Fibroblast of pulmonary artery (primary cell): ENCODE results near the gene MEIS2.
A peak's percentile ranks its signal among the peaks of the same experiment; 100 is the strongest.

Experiments
- DNase-seq: peaks from one replicate; pipeline ENCODE4 v3.0.0-alpha.2; 2010; ENCODE audit warnings: low read depth
- H3K4me3 ChIP-seq: replicated peaks from 2 replicates; pipeline ENCODE4 v1.5.1; 2011; ENCODE audit warnings: low read depth, mild to moderate bottlenecking, control low read depth, low read length, moderate library complexity
- CTCF ChIP-seq: IDR thresholded peaks from 2 replicates; pipeline ENCODE4 v1.5.1; 2011; ENCODE audit warnings: mild to moderate bottlenecking, control low read depth, low read length, inconsistent platforms; ENCODE audit errors: missing control alignments

Gene MEIS2

GRCh38 chr15:37132826-37133417, 32.6 kb upstream of the MEIS2 start:
- H3K4me3 ChIP-seq: no peak overlapping the region
- TF ChIP-seq CTCF: no peak
- DNase-seq: no peak

- no peak for TF ChIP-seq CTCF
- peak; percentile 29 for DNase-seq
- H3K4me3 ChIP-seq: no peak overlapping the region
These were observed 31.3 kb upstream of the MEIS2 start for GRCh38 chr15:37131621-37132020.

- H3K4me3 ChIP-seq: no peak overlapping the region
- TF ChIP-seq CTCF: no peak
- DNase-seq: no peak
These were observed 30.0 kb upstream of the MEIS2 start for GRCh38 chr15:37130356-37130755.

- no peak overlapping the region for H3K4me3 ChIP-seq
- no peak for TF ChIP-seq CTCF
- DNase-seq: peak; percentile 74
These were observed 24.8 kb upstream of the MEIS2 start for GRCh38 chr15:37125143-37125542.

- TF ChIP-seq CTCF: no peak
- H3K4me3 ChIP-seq: no peak overlapping the region
- no peak for DNase-seq
These were observed 24.0 kb upstream of the MEIS2 start for GRCh38 chr15:37124331-37124730.

- H3K4me3 ChIP-seq: no peak overlapping the region
- TF ChIP-seq CTCF: no peak
- peak; percentile 63 for DNase-seq
These were observed 22.4 kb upstream of the MEIS2 start for GRCh38 chr15:37122703-37123102.

- DNase-seq: no peak
- no peak overlapping the region for H3K4me3 ChIP-seq
- no peak for TF ChIP-seq CTCF
These were observed 21.1 kb upstream of the MEIS2 start for GRCh38 chr15:37121492-37121891.
